Activated T-cell treated with anti-CD3 and anti-CD28 coated beads, Interleukin-2, amount 50 U/mL, for 1 hour (primary cell): ENCODE measurements around the gene SLC1A7.

Experiments
- DNase-seq: peaks from one replicate; pipeline ENCODE4 v3.0.0-alpha.2; 2020

The SLC1A7 gene

DNA sequence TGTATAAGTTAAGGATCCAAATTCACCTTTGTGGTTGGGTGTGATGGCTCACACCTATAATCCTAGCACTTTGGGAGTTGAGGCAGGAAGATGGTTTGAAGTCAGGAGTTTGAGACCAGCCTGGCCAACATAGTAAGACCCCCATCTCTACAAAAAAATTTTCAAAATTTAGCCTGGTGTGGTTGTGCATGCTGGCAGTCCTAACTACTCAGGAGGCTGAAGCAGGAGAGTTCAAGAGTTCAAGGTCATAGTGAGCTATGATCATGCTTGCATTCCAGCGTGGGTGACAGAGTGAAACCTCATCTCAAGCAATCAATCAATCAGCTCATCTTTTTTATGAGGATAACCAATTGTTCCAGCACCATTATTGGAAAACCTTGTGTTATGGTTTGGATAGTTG, 16.5 kb upstream of the SLC1A7 start:
- no peak for DNase-seq

DNA sequence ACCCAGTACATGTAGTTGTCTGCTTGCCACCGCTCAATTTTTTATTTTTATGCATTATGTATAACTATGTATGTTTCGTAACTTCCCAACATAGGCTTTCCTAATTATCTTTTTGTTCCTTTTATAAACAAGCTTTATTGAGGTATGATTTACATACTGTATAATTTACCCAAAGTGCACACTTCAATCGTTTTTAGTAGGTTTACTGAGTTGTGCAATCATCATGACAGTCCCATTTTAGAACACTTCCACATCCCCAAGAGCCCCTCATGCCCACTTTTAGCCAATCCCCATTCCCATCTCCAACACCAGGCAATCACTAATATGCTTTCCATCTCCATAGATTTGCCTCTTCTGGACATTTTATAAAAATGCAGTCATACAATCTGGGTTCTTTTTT, 14.3 kb upstream of the SLC1A7 start:
- DNase-seq = no peak

DNA sequence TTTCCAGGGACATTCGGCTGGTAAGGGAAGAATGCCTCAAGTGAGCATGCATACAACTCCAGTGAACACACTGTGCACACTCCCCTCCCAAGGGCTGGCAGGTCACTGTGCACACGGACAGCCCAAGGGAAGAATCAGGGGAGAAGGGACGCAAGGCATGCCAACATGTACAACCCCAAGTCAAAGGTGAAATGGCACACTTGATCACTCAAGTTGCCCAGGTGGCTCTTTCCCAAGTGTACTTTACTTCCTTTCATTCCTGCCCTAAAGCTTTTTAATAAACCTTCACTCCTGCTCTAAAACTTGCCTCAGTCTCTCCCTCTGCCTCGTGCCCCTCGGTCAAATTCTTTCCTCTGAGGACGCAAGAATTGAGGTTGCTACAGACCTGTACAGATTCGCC, 13.5 kb upstream of the SLC1A7 start:
- DNase-seq = no peak

DNA sequence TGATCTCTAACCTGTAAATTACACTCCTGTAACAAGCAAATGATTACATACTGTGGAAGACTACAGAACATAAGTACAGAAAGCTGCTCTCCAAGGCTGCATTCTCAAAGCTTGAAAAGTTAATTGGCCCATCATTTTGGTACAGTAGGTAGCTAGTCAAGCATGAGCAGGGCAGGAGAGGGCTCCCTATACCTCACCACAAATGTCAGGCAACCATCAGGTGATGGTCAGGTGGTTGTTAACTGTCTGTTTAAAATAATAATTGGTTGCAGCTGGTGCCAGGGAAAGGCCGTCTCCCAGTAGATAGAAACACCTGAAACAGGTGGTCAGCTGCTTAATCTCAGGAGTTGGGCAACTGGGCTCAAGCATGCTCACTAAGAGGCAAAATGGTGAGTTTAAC, 13.1 kb upstream of the SLC1A7 start:
- DNase-seq = no peak

DNA sequence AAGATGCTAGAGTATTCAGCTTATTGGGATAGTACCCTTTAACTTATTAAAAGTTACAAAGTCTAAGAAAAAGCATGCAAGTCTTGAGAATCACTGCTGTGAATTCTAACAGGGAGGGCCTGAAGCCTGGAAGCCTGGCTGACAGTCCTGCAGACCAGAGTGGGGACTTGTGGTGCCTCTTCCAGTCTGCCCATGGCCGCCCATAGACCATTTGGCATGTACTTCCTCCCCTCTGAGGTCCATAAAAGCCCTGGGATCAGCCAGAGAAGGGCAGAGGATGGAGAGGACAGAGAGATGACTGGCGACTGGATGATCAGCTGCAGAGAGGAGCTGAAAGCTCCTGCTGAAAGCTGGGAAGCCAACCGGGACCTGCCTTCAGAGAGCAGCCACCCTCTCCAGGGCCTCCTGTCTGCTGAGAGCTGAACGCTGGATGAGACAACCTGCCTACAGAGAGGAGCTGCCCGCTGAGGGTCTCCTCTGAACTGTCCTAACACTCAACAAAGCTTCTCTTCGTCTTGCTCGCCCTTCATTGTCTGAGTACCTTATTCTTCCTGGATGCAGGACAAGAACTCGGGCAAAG, 12.5 kb upstream of the SLC1A7 start:
- DNase-seq = no peak

DNA sequence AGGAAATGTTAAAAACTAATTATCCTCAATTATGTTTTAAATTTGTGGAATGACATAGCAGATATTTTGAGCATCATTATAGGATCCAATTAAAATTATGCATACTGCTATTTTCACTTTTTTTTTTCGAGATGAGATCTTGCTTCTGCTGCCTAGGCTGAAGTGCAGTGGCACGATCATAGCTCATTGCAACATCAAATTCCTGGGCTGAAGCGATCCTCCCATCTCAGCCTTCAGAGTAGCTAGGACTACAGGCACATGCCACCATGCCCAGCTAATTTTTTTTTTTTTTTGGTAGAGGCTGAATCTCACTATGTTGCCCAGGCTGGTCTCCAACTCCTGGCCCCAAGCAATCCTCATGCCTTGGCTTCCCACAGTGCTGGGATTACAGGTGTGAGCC, 11.3 kb upstream of the SLC1A7 start:
- DNase-seq = no peak

DNA sequence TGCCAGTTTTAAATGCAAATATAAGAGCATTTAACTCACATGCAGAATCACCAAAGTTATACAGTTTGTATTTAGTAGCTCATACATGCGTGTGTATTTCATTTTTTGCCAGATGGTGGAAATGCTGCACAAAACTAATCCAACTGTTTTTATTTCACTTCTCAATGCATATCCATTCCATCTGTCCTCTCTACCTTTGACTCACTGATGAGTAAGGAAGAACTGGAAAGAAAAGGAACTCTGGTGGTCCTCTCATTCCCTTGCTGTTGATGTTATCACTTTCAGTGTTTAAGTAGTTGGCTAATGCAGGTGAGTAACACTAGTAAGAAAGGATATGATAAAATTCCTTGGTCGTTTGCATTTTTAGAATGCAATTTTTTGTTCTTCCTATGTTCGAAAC, 5.7 kb upstream of the SLC1A7 start:
- DNase-seq = no peak

DNA sequence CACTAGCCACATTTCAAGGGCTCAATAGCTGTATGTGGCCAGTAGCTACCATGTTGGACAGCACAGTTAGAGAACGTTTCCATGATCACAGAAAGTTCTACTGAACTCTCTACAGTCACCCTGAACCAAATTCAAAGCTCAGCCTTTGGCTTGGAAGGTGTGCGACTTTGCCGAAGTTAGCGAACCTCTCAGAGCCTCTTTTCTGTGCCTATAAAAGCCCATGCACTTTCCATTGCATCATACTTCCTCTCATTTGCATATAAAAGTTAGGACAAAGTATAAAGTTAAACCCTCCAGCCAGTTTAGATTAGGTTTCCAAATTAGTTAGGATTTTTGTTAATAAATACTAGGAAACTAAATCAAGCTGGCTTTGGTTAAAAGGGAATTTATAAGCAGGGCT, 4.7 kb upstream of the SLC1A7 start:
- no peak for DNase-seq

DNA sequence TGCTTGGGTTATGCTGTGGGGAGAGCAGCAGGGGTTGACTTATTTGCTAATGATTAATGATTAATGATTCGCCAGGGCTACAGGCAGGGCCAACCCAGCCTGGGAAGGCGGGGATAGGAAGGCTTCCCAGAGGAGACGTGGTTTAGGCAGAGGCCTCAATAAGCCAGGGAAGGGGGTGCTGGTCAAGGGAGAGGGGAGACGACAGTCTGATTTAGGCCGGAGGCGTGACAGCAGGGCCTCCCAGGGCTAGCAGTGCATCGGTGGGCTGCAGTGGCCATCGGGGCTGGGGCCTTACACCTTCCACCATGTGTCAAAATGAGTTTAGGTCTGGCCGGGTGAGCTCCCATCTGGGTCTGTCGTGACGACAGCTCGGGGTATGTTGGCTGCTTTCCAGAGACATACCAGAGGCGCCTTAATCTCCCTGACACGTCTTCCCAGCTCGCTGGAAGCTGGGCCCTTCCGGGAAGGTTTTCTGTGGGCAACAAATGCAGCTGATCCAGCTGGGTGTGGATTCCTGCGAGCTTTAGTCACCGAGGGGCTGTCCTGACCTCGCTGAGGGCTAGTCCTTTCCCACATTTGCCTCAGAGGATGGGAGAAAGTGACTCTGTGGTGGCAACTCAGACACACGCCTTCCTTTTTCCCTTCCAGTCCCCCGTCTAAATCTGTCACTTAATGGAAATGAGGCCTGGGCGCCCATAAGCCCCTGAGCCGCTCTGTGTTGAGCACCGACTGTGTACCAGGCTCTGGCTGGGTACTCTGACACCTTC, 3.7 kb upstream of the SLC1A7 start:
- DNase-seq = no peak

DNA sequence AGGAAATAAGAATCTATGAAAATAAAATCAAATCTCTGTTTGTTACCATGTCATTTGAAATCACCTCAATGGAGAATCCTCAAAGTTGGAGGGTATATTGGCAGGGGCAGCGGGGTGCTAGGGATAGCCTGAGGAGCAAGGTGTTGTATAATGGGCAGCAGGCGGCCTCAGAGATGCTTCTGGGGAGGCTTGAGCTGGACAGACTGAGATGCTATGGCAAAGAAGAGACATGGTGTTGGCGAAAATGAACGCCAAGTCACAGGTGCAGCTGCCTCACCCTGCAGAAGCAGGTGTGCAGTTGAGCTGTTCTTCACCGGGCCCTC, 3.1 kb upstream of the SLC1A7 start:
- no peak for DNase-seq

DNA sequence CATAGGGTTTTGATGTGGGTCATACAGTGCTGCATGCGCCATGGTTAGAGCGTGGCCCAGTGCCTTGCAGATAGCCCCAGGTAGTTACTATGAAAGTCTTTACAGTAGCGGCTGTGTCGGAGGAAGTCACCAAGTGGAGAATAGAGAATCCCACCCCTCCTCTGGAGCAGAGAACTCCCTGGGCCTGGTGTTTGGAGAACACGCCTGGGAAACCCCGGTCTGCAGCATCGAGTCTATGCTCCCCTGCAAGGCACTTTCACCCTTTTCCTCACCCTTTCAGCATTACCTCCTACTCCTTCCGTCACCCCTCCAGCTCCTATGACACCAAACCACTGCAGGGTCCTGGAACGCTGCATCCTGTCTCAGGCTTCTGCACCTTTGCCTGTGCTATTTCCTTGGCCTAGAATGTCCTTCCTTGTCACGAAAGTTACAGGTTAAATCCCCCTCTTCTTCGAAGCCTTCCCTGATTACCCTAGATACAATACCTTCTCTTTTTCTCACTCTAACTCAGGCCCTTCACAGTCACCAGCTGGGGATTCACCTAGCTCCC, 2.7 kb upstream of the SLC1A7 start:
- DNase-seq = no peak

DNA sequence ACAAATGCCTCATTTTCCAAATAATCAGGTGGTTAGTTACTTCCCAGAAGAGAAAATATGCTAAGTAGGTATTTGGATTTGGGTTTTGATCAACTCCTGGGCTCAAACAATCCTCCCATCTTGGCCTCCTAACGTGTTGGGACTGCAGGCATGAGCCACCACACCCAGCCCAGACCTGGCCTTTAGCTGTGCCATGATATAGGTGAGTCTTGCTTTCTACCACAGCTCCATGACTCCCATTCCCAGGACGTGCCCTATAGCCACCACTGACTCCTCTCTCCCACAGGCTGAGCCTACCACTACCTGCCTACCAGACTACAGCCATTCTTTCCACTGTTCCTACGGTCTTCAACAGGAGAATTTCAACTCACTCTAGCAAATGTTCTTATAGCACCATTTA, 1.8 kb upstream of the SLC1A7 start:
- DNase-seq = no peak

DNA sequence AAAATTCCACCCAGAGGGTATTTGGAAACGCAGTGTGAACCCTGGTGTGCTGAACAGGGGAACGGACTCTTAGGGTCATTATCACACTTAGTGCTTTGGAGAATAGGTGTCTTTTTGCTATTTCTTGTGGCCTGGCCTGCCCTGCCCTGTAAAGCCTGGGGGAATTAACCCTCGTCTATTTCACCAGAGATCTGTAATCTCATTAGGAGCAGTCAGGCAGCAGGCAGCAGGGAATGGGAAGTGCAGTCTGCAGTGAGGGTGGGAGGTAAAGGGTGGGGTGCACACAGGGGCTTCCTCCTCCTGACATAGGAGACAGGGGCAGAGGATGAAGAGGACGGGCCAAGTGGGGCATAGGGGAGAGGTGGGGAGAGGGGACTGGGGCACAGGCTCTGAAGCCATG, 1.1 kb upstream of the SLC1A7 start:
- DNase-seq = no peak

DNA sequence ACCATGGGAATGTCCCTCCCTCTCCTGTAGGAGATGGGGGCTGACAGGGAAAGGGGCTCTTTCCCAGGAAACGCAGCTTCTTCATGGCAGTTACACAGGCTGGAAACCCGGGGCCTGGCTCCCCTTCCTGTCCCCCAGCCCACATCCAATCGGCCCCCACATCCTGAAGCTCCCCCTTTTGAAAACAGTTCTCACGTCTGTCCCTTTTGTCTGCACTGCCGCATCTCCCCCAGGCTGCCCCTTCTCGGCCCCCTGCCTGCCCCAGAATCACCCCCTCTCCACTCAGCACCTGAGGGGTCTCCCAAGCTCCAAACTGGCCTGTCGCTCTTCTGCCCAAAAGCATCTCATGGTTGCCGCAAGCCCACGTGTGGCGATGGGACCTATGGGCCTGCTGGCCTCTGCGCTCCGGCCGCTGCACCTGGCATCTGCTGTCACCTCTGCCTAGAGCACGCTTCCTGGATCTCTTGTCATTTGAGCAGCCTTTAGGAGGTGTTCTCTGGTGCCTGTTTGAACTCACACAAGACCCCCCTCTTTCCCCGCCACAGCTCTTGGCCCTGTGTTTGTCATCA, 867 bp downstream of the SLC1A7 start:
- DNase-seq = no peak

DNA sequence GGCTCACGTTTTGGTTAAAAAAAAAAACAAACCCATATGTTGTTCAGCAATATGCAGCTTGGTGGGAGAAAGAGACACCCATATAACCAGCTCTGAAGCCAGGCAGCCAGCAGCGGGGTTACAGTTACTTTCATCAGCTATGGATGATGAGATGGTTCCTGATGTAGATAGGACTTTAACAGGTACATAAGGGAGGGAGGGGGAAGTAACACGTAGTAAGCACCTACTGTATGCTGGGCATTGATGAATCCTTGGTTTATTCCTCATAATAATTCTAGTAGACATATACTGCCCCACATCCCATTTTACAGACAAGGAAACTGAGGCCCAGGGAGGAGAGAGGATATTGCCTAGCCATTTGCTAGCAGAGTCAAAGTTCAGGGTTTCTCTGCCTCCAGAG, 2.0 kb downstream of the SLC1A7 start:
- no peak for DNase-seq

DNA sequence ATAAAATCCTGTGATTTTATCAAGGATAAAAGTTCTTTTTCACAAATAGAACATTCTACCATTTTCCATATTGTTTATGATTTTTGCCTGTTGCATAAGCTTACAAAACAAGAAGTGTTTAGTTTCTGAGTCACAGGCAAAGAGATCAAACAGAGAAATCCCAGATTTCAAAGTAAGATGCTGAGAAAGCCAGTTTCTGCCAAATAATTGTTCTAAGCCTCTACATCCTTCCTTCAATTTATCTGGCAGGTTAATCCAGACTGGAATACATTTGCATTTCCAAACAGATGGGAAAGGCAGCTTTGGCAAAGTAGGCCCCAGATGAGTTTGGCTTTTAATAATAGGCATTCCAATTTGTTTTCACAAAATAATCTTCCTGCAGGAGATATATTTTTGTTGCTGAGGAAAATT, 2.5 kb downstream of the SLC1A7 start:
- no peak for DNase-seq

DNA sequence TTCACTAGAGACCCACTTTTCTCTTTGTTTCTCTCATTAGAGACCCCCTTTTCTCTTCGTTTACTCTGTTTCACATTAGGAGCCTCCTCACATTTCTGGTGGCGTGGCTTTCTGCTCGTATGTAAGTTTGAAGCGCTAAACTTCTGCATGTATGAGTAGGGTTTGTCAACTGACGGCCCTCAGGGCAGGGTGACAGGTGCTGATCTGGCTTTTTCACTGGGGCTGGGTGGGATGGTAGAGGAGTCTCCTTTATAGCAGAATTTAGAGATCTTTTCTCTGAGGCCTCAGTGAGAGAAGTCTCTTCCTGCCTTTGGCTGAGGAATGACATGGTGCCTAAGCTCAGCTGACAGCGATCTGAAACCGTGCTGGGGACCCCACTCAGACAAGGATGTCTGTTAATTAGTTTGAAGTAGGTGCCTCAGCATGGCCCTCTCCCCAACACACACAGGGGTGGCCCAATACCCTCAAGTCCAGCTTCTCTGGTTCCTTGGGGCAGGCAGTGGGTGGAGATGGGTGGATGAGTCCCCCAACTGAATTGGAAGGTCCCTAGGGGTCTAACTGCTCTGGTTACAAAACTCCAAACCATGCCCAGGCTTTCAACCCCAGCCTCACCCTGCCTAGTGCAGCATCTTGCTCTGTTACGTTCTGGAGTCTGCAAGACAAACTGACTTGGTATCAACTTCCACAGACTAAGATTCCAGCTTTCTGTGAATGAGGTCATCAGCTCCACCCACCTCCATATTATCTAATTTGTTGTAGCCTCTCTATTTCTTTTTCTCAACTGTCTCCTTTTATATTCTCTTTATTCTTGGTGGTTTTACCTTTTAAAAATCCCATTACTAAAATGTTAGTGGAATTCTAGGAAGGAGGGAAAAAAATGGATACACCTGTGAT, 3.2 kb downstream of the SLC1A7 start:
- DNase-seq = no peak

DNA sequence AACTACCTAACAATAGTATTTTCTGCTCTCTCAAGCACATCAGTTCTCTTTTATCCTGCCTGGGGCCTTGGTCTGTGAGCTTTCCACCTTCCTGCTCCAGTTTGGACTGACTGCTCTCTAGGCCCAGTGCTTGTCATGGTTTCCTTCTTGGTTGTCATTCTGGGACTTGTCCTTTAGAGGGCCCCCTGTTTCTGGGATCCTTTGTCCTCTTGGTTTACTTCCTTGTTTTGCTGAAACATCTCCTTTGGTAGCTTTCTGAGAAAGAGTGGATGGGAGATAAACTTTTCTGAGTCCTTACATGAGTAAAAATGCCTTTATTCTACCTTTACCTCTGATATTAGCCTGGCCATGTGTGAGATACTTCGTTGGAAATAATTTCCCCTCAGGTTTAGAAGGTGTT, 4.7 kb downstream of the SLC1A7 start:
- no peak for DNase-seq

DNA sequence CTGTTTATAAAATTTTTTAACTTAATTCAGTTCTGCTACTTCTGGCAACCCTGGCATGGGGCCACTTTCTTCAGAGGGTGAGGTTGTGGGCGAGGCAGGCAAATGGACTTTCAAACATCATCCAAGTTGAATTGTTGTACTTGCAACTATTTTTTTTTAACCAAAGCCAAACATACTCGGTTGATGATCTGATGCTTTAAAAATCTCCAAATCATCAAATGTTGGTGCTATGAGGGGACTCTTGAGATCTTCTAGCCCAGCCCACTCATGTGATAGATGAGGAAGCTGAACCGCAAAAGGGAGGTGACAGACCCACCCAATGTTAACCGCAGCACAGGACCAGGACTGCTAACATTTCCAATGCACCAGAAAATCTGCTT, 6.7 kb downstream of the SLC1A7 start:
- no peak for DNase-seq

DNA sequence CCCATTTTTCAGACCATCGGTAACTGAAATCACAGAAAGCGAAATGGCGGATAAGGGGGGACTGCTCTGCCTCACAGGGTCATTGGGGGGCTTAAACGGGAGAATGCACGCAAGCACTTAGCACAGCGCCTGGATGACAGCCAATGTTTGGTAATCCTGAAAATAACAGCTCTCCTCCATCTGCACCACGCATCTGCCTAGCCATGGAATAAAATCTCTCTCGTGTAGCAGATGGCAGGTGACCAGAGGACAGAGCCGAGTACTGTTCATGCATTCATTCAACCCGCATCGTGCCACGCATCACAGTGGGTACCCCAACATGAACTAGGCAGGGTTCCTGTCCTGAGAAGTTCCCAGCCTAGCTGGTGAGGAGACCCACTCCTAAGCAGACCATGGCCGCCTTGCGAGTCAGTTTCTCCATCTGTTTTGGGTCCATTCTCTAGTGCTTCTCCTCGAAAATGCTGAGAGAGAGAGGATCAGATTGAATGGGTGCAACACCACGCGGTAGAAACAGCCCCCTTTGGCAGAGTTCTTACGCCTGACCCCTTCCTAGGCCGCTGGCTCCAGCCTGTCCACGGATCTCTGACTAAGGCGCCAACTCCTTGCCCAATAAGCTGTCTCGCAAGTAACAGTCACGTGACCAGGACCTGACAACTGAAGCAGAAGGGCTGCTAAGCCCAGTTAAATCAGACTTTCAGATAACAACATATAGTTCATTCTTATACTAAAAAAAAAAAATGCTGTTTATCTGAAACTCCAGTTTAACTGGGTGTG, 7.3 kb downstream of the SLC1A7 start:
- no peak for DNase-seq

DNA sequence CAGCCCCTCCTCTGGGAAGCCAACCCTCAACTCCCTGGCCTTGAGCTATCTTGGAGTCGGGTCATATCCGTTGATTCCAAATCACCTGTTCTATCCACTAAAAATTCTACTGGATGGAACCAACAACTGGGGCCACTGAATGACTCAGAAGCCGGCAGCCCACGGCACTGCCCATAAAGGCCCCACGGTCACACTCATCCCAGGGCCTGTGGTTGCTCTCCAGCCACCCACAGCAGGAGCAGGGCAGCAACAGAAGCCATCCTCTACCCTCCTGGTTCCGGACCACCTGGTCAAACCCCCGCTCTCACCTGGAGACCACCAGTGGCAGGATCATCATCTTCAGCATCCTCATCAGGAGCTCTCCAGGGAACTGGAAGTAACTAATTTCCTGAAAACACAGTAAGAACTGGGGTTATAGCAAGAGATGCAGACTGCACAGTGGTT, 8.4 kb downstream of the SLC1A7 start:
- no peak for DNase-seq

DNA sequence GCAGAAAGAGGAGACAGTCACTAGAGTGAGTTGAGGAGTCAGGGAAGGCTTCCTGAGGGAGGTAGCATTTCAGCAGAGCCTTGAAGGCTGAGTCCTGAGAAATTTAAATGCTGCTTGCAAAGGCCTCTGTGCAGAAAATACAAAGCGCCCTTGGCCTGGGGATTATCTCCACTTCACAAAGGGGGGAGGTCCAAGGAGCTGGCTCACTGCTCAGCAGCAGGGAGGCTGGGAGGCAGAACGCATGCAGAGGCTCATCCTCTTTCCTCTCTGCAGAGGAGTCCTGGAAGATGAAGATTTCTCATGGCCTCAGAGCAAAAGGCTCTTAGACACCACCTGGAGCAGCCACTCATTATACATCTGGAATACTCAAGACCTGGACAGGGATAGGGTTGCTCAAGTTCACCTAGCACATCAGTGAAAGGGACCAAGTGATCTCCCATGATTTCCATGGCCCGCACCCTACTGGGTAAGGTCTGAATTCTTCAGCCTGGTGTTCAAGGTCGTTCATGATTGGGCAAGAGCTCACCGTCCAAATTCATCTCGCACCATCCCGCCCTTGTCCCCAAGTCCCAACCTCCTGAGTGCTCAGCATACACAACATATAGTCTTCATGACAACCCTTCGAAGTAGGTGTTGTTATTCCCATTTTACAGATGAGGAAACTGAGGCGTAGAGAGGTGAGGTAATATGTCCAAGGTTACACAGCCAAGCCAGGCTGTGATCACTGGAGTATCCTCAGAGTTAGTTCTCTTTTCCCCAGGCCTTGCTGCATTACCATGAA, 9.0 kb downstream of the SLC1A7 start:
- no peak for DNase-seq
